Left renal cortex interstitium (tissue), 4 donors: ENCODE measurements around the gene RASA2. TPM values are rescaled to one million over a fixed set of nuclear protein-coding genes. Genes with fewer than 3 reads are reported as not detected.
"Not testable (repeated sequence)": the region's sequence is repeated elsewhere in the genome, so short reads cannot be mapped to it uniquely, and the experiment has no call there.

Experiments used
- DNase-seq, 4 donors: peaks; one replicate each; pipeline ENCODE4 v3.0.0-alpha.2; 2013; ENCODE audit warnings: low read depth in 4 of 4, low spot score in 2 of 4, missing footprints in 1 of 4
- polyA plus RNA-seq, 4 donors: library from polyadenylated mRNA; unstranded; fragments of 120-200 nt; gene quantifications; one replicate each; pipeline ENCODE4 v1.2.1, GENCODE V29; 2013; ENCODE audit not compliant: insufficient read length in 4 of 4

Gene RASA2
- polyA plus RNA-seq, 4 donors: 17.4 to 30.5 (median 20.9) TPM

DNA sequence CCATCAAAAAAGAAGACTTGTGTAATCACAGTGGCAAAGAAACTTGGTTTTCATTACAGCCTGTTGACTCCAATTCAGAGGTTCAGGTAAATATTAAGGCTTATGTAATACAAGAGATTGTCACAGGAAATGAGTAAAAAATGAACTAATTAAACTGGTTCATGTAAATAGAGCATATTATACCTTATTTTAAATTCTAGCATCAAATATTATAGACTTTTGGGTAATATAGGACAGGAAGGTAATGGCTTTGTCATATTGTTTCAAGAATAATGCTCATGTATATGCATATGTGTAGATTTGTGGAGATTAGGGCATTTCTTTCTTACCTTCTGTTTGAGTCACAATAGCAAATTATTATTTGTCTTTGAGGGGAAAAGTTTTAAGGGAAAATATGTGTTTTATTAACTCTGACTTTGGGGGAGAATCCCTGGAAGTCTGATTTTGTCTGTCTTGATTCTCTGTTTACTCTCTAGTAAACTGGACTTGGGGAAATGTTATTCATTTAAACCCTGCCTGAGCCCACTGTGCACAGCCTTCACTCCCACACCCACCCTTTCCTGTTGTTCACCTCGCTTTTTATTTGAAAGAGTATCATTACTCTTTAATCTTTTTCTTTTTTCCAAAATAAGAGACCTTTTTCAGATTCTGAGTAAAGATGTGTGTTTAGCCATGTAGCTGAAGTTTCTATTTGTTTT, 43.0 kb downstream of the RASA2 start:
- no peak for DNase-seq

DNA sequence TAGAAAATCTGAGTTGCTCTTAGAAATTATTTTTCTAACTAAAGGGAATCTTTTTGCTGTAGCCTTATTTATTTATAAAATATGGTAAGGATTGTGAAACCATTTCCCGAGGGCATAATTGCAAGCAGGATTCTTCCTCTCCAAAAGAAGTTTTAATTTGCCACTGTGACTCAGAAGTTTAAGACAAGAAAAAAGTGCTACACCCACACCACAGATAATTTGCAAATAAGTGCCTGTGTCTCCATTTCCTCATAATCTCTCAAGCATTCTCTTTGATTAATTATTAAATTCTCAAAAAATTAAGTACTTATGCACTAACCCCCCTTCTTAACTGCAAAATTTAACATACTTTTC, 43.6 kb downstream of the RASA2 start:
- DNase-seq: no peak

DNA sequence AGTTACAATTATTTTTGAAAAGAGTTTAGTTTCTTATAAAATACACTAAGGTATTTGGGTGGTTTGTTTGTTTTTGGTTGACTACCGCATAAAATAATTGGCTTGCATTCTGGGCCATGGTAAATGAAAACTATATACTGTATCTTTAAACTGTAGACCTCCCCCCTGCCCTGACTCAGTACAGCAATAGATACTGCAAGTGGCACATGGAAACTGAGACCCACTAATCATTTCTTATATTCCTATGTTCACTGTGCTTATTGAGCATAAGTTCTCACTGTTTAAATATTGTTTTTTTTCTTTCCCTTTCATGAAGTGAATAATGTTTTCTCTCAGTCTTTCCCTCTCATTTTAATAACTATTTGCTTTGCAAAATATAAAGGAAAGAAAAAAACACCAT, 45.8 kb downstream of the RASA2 start:
- DNase-seq: no peak

DNA sequence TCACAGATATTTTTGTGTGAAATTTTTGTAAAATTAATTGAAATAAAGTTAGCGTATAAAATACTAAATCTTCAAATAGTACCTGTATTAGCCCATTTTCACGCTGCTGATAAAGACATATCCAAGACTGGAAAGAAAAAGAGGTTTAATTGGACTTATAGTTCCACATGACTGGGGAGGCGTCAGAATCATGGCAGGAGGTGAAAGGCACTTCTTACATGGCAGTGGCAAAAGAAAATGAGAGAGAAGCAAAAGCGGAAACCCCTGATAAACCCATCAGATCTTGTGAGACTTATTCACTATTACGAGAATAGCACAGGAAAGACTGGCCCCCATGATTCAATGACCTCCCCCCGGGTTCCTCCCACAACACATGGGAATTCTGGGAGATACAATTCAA, 49.2 kb downstream of the RASA2 start:
- not testable (repeated sequence) for DNase-seq

DNA sequence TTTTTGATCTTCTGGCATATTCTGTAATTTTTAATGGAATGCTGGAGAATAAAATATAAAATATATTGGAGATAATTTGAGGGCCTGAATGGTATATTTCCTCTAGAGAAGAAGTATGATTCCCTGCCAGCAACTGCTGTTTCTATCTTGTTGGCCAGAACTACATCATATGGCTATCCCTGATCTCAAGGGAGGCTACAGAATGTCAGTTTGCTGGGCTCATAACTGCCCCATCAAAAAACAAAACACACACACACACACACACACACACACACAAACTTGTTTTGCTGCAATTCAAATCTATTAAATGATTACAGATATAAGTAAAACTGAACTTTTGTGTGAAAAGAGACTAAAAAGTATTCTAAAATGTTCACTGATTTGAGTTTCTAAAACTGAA, 51.0 kb downstream of the RASA2 start:
- DNase-seq: no peak

DNA sequence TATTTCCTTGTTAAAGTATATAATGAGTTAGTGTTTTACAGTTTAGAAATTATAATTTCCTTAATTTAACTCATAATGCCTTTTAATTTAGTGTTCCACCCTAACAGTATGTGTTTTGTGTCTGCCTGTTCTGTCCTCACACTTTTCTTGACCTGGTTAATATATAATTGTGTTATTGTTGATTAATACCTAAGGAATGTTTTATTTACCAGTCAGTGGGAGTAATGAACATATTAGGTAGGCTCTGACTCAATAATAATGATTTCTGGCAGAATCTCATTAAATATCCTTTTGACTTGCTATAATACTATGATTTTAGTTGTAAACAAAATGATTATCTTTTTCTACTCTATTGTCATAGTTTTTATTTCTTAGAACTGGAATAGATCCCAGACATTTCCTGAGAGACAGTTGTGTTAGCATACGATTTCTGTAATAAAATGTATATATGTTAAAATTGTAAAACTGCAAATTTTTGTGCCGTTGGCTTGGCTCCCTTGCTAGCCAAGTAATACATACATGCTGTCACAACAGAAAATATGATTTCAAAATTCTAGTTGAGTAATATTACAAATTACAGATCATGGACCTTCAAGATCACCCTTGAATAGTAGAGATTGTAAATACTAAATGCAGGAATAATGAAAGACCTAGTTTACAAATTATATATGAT, 51.9 kb downstream of the RASA2 start:
- no peak for DNase-seq

DNA sequence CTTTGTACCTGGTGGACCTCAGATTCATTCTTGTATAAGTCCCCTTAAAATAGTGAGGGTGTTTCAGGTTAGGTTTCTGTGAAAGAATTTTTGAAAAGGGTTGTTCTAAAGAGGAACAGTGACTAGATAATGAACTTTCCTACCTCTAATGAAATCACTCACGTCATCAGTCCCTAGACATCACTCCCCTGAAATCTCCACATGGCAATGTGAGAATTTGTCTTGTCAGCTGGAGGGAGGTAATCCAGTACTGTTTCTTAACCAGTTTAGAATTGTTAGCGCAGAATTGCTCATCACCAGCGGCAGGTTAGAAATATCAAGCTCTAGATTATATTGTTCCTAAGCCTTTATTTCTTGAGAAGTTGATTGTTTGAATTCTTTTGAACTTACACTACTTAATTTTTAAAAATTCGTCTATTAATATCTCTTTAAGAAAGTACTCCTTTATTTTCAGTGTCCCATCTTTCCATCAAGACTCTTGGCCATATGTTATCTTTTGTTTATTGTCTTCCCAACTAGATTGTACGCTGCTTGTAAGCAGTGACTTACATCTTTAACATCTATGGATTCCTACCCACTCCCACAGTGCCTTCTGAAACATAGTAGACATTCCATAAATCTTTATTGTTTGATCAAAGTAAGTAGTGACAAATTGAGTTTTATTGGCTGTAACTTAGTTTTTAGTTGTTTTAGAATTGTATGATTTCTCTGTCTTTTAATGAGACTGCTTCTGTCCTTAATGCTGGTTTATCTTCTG, 52.8 kb downstream of the RASA2 start:
- DNase-seq: no peak

DNA sequence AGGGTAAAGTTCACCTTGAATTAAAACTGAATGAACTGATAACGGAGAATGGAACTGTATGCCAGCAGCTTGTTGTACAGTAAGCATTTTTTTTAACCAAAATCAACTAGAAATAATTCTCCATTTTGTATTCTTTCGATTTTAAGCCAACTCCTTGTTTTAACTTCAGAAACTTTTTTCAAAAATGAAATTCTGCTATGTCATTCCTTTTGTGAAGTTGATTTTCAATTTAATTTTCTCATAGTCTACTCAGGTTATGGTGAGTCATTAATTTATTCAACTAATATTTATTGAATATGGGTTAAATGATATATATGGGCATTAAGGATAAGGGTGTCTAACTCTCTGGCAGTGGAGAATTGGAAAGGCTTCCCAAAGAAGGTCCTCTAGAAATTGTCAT, 53.7 kb downstream of the RASA2 start:
- no peak for DNase-seq

DNA sequence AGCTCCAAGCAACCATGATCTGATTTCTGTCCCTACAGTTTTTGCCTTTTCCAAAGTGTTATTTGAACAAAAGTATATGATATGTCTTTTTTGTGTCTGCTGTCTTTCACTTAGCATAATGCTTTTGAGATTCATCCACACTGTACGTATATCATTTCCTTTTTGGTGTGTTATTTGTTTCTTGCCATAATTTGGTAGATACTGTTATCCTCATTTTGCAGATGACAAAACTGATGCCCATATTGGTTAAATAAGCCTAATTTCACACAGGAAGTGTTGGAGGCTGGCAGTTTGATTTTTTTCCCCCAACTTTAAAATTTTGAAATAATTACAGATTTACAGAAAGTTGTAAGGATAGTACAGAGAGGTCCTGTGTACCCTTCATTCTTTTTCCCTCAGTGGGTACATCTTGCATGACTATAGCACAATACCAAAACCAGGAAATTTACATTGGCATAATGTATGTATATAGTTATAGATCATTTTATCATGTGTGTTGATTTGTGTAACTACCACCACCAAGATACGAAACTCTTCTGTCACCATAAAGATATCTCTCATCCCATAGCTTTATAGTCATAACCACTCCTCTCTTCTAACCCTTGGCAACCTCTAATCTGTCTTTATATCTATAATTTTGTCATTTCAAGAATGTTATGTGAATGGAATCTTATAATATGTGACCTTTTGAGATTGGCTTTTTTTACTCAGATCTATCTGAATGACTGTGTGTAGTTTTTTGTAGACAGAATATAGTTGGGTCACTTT, 55.6 kb downstream of the RASA2 start:
- no peak for DNase-seq

DNA sequence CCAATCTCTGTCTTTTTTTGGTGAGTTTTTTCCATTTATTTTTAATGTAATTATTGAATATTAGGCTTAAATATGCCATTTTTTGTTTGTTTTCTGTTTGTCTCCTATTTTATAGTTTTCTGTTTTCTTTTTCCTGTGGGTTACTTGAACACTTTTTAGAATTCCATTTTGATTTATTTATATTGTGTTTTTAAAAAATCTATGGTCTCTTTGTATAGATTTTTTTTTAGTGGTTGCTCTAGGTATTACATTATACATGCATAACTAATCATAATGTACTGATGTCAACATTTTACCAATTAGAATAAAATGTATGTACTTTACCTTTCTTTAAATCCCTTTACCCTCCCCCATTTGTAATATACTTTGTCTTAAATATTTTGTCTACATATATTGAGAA, 56.2 kb downstream of the RASA2 start:
- no peak for DNase-seq

DNA sequence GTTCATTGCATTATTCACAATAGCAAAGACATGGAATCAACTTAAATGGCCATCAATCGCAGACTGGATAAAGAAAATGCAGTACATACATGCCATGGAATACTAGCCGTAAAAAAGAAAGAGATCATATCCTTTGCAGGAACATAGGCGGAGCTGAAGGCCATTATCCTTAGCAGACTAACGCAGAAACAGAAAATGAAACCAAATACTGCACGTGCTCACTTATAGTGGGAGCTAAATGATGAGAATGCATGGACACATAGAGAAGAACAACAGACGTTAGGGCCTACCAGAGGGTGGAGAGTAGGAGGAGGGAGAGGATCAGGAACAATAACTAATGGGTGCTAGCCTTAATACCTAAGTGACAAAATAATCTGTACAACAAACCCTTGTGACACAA, 57.9 kb downstream of the RASA2 start:
- no peak for DNase-seq

DNA sequence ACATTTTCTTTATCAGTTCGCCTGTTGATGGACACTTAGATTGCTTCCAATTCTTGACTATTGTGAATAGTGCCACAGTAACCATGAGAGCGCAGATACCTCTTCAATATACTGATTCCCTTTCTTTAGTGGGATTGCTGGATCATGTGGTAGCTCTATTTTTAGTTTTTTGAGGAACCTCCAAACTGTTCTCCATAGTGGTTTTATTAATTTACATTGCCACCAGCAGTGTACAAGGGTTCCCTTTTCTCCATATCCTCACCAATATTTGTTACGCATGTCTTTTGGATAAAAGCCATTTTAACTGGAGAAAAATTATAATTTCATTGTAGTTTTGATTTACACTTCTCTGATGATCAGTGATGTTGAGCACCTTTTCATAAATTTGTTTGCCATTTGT, 59.3 kb downstream of the RASA2 start:
- no peak for DNase-seq

DNA sequence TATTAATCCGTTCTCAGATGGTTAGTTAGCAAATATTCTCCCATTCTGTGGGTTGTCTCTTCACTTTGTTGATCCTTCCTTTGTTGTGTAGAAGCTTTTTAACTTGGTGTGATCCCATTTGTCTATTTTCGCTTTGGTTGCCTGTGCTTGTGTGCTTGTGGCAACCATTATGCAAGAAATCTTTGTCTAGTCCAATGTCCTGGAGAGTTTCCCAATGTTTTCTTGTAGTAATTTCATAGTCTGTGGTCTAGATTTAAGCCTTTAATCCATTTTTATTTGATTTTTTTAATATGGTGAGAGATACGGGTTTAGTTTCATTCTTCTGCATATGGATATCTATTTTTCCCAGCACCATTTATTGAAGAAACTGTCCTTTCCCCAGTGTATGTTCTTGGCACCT, 59.8 kb downstream of the RASA2 start:
- DNase-seq: no peak

DNA sequence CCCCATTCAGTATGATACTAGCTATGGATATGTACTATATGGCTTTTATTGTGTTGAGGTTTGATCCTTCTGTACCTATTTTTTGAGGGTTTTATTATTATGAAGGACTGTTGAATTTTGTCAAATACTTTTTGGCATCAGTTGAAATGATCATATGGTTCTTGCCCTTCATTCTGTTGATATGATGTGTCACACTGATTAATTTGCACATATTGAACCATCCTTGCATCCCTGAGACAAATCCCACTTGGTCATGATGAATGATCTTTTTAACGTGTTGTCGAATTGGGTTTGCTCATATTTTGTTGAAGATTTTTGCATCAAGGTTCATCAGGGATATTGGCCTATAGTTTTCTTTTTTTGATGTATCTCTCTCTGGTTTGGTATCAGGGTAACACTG, 61.0 kb downstream of the RASA2 start:
- DNase-seq: no peak

DNA sequence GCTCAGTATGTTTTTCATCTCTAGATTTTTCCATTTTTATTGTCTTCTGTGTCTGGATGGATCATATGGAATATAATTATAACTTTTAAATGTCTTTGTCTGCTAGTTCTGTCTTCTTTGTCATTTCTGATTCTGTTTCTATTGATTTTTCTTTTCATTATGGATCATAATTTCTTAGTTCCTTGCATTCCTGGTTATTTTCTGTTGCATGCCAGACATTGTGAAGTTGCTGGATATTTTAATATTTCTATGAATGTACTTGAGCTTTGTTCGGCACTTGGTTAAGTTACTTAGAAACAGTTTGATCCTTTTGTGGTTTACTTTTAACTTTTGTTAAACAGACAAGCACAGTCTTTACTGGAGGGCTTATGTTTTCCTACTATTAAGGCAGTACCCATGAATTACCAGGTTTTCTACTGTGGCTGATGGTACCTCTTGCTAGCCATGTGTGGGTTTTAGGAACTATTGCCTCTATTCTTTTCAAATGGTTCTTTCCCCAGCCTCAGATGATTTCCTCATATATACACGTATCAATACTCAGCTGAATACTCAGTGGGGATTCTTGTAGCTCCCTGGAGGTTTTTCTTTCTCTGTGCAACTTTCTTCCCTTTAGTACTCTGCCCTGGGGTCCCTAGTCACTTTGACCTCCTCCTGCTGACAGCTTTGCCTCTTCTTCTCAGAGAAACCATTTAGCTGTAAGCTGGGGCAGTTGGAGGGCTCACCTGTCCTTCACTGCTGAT, 64.3 kb downstream of the RASA2 start:
- DNase-seq: no peak

DNA sequence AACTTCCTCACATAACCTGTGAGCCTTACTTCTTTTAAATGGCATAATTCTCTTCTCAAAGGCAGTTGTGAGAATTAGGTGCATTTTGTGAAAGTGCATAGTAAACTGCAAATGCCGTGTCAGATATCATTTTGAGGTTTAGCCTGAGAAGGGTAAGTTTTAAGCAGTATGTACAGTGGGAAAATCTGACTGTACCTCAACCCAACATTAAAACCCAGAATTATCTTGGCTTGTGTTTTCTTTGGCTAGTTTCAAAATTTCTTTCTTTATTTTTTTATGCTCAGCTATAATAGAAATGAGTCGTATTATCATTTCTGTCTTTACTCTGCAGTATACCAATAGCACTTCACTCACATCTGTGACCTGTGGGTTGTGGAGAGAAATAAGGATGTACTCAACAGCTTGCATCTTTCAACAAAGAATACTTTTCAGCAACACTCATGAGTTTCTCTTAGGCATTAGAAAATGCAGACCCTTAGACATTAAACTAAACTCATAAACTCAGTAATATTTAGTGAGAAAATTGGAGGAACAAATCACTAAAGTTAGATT, 65.7 kb downstream of the RASA2 start:
- DNase-seq: no peak

DNA sequence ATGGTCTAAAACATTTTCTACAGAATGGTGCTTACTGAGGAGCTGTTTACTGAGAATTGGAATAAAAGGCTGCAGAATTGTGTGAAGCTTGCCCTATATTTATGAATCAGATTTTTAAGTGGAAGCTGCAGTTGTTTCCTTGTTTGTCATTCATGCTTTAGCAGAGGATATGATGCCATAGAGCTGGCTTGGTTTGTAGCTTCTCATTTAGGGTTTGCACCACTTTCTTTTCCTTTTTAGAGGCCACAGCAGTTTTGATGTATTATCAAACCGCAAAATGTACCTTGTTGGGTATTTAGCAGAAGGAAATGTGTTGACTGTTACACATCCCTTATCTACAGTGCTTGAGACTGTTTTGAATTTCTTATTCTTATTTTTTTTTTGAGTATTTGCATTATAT, 66.2 kb downstream of the RASA2 start:
- no peak for DNase-seq

DNA sequence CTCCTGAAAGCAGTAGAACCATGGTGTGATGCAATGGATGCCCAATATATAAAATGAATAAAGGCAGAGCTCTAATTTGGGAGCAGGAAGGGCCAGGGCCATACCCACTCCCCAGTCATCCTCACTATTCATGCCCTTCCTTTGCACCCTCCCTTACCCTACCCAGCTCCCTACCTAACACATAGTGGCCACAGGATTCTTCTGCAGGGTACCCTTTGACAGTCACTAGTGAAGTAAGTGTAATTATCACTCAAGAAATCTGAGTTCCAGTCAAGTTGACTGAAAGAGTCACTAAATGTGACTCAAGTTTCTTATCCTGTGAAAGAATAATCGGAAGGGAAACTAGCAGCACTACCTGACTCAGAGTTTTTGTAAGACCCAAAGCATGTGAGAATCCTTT, 69.2 kb downstream of the RASA2 start:
- DNase-seq: no peak

DNA sequence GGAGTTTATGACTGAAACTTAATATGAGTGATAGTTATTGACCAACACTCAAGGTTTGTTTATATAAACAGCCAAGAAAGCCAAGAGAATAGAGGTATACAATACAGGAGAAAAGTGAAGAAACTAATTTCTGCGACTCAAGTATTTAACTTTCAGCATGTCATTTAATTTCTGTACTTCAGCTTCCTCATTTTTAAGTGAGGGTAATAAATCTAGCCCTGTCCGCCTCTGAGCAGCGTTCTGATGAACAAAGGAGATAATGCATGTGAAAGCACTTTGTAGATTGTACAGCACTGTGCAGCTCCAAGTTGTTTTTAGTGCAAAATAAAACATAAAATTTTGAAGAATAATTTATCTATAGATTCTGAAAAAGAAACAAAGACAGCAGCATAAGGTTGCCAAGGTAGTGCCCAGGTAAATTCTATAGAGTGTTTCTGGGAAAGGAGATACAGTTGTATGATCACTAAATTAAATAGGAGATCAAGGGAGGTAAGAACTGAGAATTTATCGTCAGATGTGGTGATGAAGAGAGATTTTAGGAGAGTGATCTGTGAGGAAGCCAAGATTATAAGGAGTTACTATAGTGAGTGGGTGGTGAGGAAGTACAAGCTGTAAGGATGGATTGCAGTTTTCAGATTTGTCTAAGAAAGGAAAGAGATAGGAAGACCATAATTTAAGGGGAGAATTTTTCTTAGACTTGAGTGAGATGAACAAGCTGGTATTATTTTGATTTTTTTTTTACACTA, 71.3 kb downstream of the RASA2 start:
- peak in 1 of 4 donors; percentile 32 for DNase-seq
